Epithelial cell of proximal tubule (primary cell): ENCODE data around the gene AMZ1. TPM values are rescaled to one million over a fixed set of nuclear protein-coding genes. Genes with fewer than 3 reads are reported as not detected.

Experiments
- DNase-seq: peaks from one replicate; pipeline ENCODE4 v3.0.0-alpha.2; 2011; ENCODE audit warnings: low read depth
- H3K4me3 ChIP-seq: 2 replicates; pipeline ENCODE4 v1.5.1; 2011; ENCODE audit warnings: low read depth, mild to moderate bottlenecking, low read length
- CTCF ChIP-seq: conservative IDR thresholded peaks from 2 replicates; pipeline ENCODE4 v1.5.1; 2012; ENCODE audit warnings: low read depth, mild to moderate bottlenecking, low read length
- total RNA-seq: library from RNA; depleted of rRNA; stranded (reverse); fragments of >200 nt; gene quantifications from 2 replicates; pipeline ENCODE4 v1.2.3, GENCODE V29; 2015

Gene AMZ1
- total RNA-seq, 1 donor from 2014 or later, result 0.29 TPM

DNA sequence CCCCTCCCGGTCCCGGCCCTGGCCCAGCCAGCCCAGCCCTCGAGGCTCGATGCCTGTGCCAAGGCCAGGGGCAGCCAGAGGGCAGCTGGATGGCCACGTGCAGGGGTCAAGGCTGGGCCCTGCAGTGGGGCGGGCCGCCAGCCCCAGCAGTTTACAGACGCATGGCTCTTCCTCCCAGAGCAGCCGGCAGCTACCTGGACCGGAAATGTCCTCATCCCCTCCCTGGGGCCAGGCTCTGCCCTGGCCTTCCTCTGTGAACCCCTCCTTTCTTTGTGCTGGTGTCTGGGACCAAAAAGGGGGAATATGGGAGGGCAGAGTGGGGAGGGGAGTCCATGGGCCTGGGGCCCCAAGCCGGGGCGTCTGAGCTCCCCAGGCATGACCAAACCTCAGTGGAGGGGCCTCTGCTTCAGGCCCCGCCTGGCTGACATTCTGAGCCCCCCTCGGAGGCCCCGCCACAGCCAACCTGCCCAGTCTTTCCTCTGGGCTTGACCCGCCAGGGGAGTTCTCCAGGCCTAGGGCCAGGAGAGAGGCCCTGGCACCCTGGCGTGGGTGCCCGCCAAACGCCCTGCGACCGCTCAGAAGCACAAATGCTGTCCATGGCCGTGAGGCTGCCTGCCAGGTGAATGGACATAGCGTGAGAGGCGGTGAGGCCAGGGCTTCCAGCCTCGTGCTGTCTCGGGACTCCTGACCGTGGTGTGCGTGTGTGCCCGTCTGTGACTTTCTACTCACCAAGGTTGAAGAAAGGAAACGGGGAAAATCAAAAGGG lies 24.7 kb upstream of the AMZ1 start:
- no peak overlapping the region for H3K4me3 ChIP-seq
- TF ChIP-seq CTCF, result no peak
- no peak for DNase-seq

DNA sequence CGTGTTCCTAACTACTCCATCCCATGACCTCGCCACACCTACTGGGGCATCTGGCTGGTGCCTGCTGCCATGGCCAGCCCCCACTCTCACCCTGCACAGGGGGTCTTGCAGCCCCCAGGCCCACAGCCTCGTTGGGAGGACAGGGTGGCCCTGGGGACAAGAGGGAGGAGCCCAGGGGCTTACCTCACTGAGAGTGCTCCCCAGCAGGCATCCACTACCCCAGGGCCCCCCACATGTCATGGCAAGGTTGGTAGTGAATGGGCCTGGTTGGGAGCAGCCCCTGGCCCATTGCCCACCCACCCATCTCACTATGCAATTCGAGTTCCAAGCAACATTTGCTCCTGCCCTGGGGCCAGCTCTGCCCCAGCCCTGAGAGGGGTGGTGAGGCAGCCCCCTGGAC lies 24.0 kb upstream of the AMZ1 start:
- no peak for TF ChIP-seq CTCF
- no peak for DNase-seq
- no peak overlapping the region for H3K4me3 ChIP-seq

DNA sequence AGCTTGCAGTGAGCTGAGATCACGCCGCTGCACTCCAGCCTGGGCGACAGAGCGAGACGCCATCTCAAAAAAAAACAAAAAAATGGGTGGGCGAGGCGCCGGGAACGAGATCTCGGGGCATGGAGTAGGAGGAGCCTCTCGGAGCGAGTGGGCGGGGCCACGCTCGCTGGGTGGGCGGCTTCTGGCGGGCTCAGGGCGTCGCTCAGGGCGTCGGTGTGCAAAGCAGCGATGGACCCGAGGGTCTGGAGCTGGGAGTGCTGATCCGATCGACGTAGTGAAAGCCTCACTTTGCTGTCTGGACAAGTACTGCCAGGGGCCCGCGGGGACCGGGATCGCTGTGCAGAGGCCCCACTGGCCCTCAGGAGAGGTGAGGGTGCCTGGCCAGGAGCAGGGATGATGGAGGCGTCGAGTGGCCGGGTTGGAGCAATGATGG lies 22.6 kb upstream of the AMZ1 start:
- DNase-seq, result no peak
- no peak for TF ChIP-seq CTCF
- no peak overlapping the region for H3K4me3 ChIP-seq

GRCh38 chr7:2666155-2666554 lies 21.8 kb upstream of the AMZ1 start:
- no peak for DNase-seq

GRCh38 chr7:2666588-2667250 lies 21.3 kb upstream of the AMZ1 start:
- TF ChIP-seq CTCF, result no peak
- no peak overlapping the region for H3K4me3 ChIP-seq
- DNase-seq, result no peak

More at GRCh38 chr7:2666155-2666554, 21.8 kb upstream of the AMZ1 start:
- TF ChIP-seq CTCF, result no peak
- no peak overlapping the region for H3K4me3 ChIP-seq

DNA sequence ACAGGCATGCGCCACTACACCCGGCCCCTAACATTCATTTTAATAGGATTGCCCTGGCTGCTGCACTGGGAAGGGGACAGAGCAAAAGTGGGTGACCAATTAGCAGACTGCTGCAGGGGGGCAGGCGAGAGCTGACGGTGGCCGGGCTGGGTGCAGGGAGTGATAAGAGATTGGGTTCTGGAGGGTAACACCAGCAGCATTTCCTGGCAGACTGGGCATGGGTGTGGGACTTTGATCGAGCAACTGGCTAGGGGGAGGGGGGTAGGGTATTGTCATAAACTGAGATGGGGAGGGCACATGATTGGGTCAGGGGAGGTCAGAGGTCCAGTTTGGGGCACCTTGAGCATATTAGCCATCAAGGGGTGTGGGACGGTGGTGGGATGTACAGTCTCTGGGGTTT lies 20.2 kb upstream of the AMZ1 start:
- no peak for TF ChIP-seq CTCF
- DNase-seq, result no peak

More for the DNA sequence above, 20.2 kb upstream of the AMZ1 start:
- no peak overlapping the region for H3K4me3 ChIP-seq
